ENCODE measurements around the gene HDAC1.

DNA sequence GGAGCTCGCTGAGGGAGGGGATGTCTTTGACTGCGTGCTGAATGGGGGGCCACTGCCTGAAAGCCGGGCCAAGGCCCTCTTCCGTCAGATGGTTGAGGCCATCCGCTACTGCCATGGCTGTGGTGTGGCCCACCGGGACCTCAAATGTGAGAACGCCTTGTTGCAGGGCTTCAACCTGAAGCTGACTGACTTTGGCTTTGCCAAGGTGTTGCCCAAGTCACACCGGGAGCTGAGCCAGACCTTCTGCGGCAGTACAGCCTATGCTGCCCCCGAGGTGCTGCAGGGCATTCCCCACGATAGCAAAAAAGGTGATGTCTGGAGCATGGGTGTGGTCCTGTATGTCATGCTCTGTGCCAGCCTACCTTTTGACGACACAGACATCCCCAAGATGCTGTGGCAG is 71.8 kb downstream of the HDAC1 start:
- no peak for TF ChIP-seq SIN3A (IDR thresholded peaks at IDR 0.05; ENCODE audit: borderline replicate concordance, insufficient read depth, low read length)
- no peak for TF ChIP-seq POLR2AphosphoS5 (IDR thresholded peaks at IDR 0.05; ENCODE audit: low read depth, low read length)
- TF ChIP-seq, protein P1, sequence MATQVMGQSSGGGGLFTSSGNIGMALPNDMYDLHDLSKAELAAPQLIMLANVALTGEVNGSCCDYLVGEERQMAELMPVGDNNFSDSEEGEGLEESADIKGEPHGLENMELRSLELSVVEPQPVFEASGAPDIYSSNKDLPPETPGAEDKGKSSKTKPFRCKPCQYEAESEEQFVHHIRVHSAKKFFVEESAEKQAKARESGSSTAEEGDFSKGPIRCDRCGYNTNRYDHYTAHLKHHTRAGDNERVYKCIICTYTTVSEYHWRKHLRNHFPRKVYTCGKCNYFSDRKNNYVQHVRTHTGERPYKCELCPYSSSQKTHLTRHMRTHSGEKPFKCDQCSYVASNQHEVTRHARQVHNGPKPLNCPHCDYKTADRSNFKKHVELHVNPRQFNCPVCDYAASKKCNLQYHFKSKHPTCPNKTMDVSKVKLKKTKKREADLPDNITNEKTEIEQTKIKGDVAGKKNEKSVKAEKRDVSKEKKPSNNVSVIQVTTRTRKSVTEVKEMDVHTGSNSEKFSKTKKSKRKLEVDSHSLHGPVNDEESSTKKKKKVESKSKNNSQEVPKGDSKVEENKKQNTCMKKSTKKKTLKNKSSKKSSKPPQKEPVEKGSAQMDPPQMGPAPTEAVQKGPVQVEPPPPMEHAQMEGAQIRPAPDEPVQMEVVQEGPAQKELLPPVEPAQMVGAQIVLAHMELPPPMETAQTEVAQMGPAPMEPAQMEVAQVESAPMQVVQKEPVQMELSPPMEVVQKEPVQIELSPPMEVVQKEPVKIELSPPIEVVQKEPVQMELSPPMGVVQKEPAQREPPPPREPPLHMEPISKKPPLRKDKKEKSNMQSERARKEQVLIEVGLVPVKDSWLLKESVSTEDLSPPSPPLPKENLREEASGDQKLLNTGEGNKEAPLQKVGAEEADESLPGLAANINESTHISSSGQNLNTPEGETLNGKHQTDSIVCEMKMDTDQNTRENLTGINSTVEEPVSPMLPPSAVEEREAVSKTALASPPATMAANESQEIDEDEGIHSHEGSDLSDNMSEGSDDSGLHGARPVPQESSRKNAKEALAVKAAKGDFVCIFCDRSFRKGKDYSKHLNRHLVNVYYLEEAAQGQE (IDR thresholded peaks at IDR 0.05; ENCODE audit: insufficient read depth in 1 of 2, low read depth in 2 of 2, low read length in 2 of 2), result no peak

All from PFSK-1 (cell line).